SK-N-SH (cell line): ENCODE results near the gene MIXL1. TPM values are rescaled to one million over a fixed set of nuclear protein-coding genes. Genes with fewer than 3 reads are reported as not detected.
"Not testable (repeated sequence)": the region's sequence is repeated elsewhere in the genome, so short reads cannot be mapped to it uniquely, and the experiment has no call there.

Experiments
- CTCF ChIA-PET: fragments of 300-600, 350-600 bp; formaldehyde crosslinking; extraction: SDS; loops from one replicate; lab custom pipeline; 2021; lab: Yijun Ruan, JAX
- POLR2A ChIA-PET: fragments of 350-600 bp; sonication (Branson Sonifier 250); formaldehyde crosslinking; extraction: SDS; loops from one replicate; lab custom pipeline; 2020; ENCODE audit warnings: antibody characterized with exemption, inconsistent platforms; lab: Yijun Ruan, JAX
- DNase-seq: peaks from one replicate; pipeline ENCODE4 v3.0.0; 2012
- H2AFZ ChIP-seq: fragments of 200-600 bp; sonication (generic); 2 replicates; pipeline ENCODE4 v1.8.1; 2016; ENCODE audit warnings: antibody characterized with exemption, mild to moderate bottlenecking, low read depth
- H3F3A ChIP-seq: fragments of 200-600 bp; sonication (generic); replicated peaks from 2 replicates; pipeline ENCODE3; 2016; ENCODE audit warnings: antibody characterized with exemption, mild to moderate bottlenecking; ENCODE audit not compliant: insufficient read depth
- H3K27ac ChIP-seq, 2 experiments: fragments of 200-500 bp in 1 of 2; fragments of 200-600 bp in 1 of 2; sonication (Bioruptor generic) in 1 of 2; sonication (generic), shearing (Covaris generic) in 1 of 2; 2 replicates each; pipeline versions ENCODE4 v1.5.1 to v1.6.1; 2014 to 2016; ENCODE audit warnings: low read depth in 2 of 2, inconsistent platforms in 1 of 2, low read length in 1 of 2, mild to moderate bottlenecking in 1 of 2, mixed read lengths in 1 of 2
- H3K27me3 ChIP-seq: fragments of 200-600 bp; sonication (generic), shearing (Covaris generic); 2 replicates; pipeline ENCODE4 v1.6.1; 2016; ENCODE audit warnings: mixed run types; ENCODE audit not compliant: insufficient read depth
- H3K36me3 ChIP-seq, 2 experiments: fragments of 200-500 bp in 1 of 2; fragments of 200-600 bp in 1 of 2; sonication (Bioruptor generic) in 1 of 2; sonication (generic) in 1 of 2; replicated peaks in 1 of 2; 2 replicates each; pipeline versions ENCODE3 to v1.5.1; 2014 to 2016; ENCODE audit warnings: low read length in 1 of 2, mild to moderate bottlenecking in 1 of 2; ENCODE audit not compliant: insufficient read depth in 2 of 2, control insufficient read depth in 1 of 2
- H3K4me1 ChIP-seq, 2 experiments: fragments of 200-500 bp in 1 of 2; fragments of 200-600 bp in 1 of 2; sonication (Bioruptor generic) in 1 of 2; sonication (generic), shearing (Covaris generic) in 1 of 2; 2 replicates each; pipeline versions ENCODE4 v1.5.1 to v1.6.1; 2014 to 2016; ENCODE audit warnings: low read depth in 1 of 2, low read length in 1 of 2, mixed run types in 1 of 2; ENCODE audit not compliant: insufficient read depth in 2 of 2, control insufficient read depth in 1 of 2
- H3K4me2 ChIP-seq: fragments of 200-600 bp; sonication (generic), shearing (Covaris generic); 2 replicates; pipeline ENCODE4 v1.6.1; 2017; ENCODE audit warnings: mixed run types
- H3K4me3 ChIP-seq, 2 experiments: fragments of 200-500 bp in 1 of 2; fragments of 200-600 bp in 1 of 2; sonication (Bioruptor generic) in 1 of 2; sonication (generic), shearing (Covaris generic) in 1 of 2; 2 replicates each; pipeline versions ENCODE4 v1.5.1 to v1.8.1; 2014 to 2016; ENCODE audit warnings: low read depth in 2 of 2, inconsistent platforms in 1 of 2, low read length in 1 of 2, mild to moderate bottlenecking in 1 of 2, mixed read lengths in 1 of 2, moderate library complexity in 1 of 2
- H3K79me2 ChIP-seq: fragments of 200-600 bp; sonication (generic); 2 replicates; pipeline ENCODE4 v1.8.1; 2017; ENCODE audit warnings: mild to moderate bottlenecking; ENCODE audit not compliant: insufficient read depth
- H3K9ac ChIP-seq: fragments of 200-600 bp; sonication (generic); 2 replicates; pipeline ENCODE4 v1.6.1; 2017; ENCODE audit warnings: mixed run types
- H3K9me2 ChIP-seq: fragments of 200-600 bp; sonication (generic); 2 replicates; pipeline ENCODE4 v1.6.1; 2017; ENCODE audit warnings: mixed run types
- H3K9me3 ChIP-seq: fragments of 200-600 bp; sonication (generic); 2 replicates; pipeline ENCODE4 v1.6.1; 2017; ENCODE audit warnings: mixed run types, mild to moderate bottlenecking, moderate library complexity
- H4K20me1 ChIP-seq: fragments of 200-600 bp; sonication (generic); 2 replicates; pipeline ENCODE4 v1.6.1; 2017; ENCODE audit warnings: mild to moderate bottlenecking, mixed run types; ENCODE audit not compliant: insufficient read depth
- FOXJ3 ChIP-seq: sonication (generic); formaldehyde crosslinking; IDR thresholded peaks from 2 replicates; pipeline ENCODE4 v1.5.1; 2020; ENCODE audit warnings: mild to moderate bottlenecking, missing genetic modification reagents
- FOXM1 ChIP-seq: IDR thresholded peaks from 2 replicates; pipeline ENCODE4 v1.4.0; 2012; ENCODE audit warnings: low read depth, mild to moderate bottlenecking
- GABPA ChIP-seq: IDR thresholded peaks from 2 replicates; pipeline ENCODE4 v1.4.0; 2012; ENCODE audit warnings: low read depth, mild to moderate bottlenecking
- JUND ChIP-seq: IDR thresholded peaks from 2 replicates; pipeline ENCODE4 v1.4.0; 2012
- NRF1 ChIP-seq: IDR thresholded peaks from 2 replicates; pipeline ENCODE4 v1.6.1; 2012; ENCODE audit warnings: low read depth, mild to moderate bottlenecking, low read length
- PBX3 ChIP-seq: IDR thresholded peaks from 2 replicates; pipeline ENCODE4; 2012
- RAD21 ChIP-seq: IDR thresholded peaks from 2 replicates; pipeline ENCODE4 v1.6.1; 2012; ENCODE audit warnings: mild to moderate bottlenecking, low read length
- RCOR1 ChIP-seq: fragments of 150-350 bp; IDR thresholded peaks from 2 replicates; pipeline ENCODE4 v1.6.1; 2017; ENCODE audit warnings: antibody characterized with exemption, low read length
- REST ChIP-seq: IDR thresholded peaks from 2 replicates; pipeline ENCODE4 v1.6.1; 2012; ENCODE audit warnings: mild to moderate bottlenecking, low read depth, low read length, moderate library complexity
- RFX5 ChIP-seq: IDR thresholded peaks from 2 replicates; pipeline ENCODE4 v1.6.1; 2012; ENCODE audit warnings: mild to moderate bottlenecking, improper control_type of control experiment, low read length
- USF2 ChIP-seq: fragments of 150-350 bp; IDR thresholded peaks from 2 replicates; pipeline ENCODE4 v1.6.1; 2017; ENCODE audit warnings: antibody characterized with exemption, low read length, low read depth, borderline replicate concordance
- WGBS: methylation state at CpG from one replicate; pipeline ENCODE4 v1.1.6; 2017; ENCODE audit warnings: low lambda C conversion rate; 5-methylcytosine and 5-hydroxymethylcytosine counted together
- polyA plus RNA-seq, 3 experiments: library from polyadenylated mRNA; depleted of rRNA; stranded (reverse); fragments of >200 nt; gene quantifications; 2 replicates each; pipeline ENCODE4 v1.2.3, GENCODE V29; 2012
- TF ChIP-seq, protein P1 (sequence below): fragments of 200-600 bp; sonication (generic); IDR thresholded peaks from 2 replicates; pipeline ENCODE4 v1.6.1; 2017; ENCODE audit warnings: antibody characterized with exemption, mild to moderate bottlenecking, moderate library complexity
- TF ChIP-seq, protein P2 (sequence below): IDR thresholded peaks from 2 replicates; pipeline ENCODE4 v1.4.0; 2012; ENCODE audit warnings: low read depth, borderline replicate concordance

MIXL1 gene
- polyA plus RNA-seq, 1 of the 3 experiments (the other 2 are of a cell fraction) = 0.03 TPM

- Histone ChIP-seq H3K9me2 (no peaks in the 10 kb centered on the region), H3K27me3 (no peaks in the 10 kb centered on the region; the same call in 1 of the 2 replicates), H4K20me1 (no peaks in the 10 kb centered on the region), H3K79me2 (no peaks in the 10 kb centered on the region), H3F3A (peaks cover 2% of the 10 kb centered on the region), H2AFZ (no peak overlapping the region), H3K9me3 (no peaks in the 10 kb centered on the region), H3K4me2 (no peak overlapping the region), H3K27ac (no peak overlapping the region), H3K4me1 (no peaks in the 10 kb centered on the region), H3K36me3 (no peaks in the 10 kb centered on the region), H3K9ac (no peak overlapping the region), H3K4me3 (no peak overlapping the region)
- no peak for DNase-seq
- CTCF ChIA-PET = interaction anchor here (0.6 to 7.7 kb wide), 6 partner anchors 26 to 202 kb away, joined by 3 to 126 read pairs (median 4); no protein-coding TSS in a partner anchor
- POLR2A ChIA-PET = no interaction called here
- TF ChIP-seq PBX3 (no peak), FOXJ3 (CRISPR knock-in tag) (no peak), REST (no peak), JUND (no peak), RCOR1 (no peak), RFX5 (no peak), GABPA (no peak), FOXM1 (no peak), RAD21 (no peak), USF2 (no peak), NRF1 (no peak)
- TF ChIP-seq, protein P1, sequence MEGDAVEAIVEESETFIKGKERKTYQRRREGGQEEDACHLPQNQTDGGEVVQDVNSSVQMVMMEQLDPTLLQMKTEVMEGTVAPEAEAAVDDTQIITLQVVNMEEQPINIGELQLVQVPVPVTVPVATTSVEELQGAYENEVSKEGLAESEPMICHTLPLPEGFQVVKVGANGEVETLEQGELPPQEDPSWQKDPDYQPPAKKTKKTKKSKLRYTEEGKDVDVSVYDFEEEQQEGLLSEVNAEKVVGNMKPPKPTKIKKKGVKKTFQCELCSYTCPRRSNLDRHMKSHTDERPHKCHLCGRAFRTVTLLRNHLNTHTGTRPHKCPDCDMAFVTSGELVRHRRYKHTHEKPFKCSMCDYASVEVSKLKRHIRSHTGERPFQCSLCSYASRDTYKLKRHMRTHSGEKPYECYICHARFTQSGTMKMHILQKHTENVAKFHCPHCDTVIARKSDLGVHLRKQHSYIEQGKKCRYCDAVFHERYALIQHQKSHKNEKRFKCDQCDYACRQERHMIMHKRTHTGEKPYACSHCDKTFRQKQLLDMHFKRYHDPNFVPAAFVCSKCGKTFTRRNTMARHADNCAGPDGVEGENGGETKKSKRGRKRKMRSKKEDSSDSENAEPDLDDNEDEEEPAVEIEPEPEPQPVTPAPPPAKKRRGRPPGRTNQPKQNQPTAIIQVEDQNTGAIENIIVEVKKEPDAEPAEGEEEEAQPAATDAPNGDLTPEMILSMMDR = no peak
- TF ChIP-seq, protein P2, sequence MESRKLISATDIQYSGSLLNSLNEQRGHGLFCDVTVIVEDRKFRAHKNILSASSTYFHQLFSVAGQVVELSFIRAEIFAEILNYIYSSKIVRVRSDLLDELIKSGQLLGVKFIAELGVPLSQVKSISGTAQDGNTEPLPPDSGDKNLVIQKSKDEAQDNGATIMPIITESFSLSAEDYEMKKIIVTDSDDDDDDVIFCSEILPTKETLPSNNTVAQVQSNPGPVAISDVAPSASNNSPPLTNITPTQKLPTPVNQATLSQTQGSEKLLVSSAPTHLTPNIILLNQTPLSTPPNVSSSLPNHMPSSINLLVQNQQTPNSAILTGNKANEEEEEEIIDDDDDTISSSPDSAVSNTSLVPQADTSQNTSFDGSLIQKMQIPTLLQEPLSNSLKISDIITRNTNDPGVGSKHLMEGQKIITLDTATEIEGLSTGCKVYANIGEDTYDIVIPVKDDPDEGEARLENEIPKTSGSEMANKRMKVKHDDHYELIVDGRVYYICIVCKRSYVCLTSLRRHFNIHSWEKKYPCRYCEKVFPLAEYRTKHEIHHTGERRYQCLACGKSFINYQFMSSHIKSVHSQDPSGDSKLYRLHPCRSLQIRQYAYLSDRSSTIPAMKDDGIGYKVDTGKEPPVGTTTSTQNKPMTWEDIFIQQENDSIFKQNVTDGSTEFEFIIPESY = no peak
- WGBS = 91% methylated on average over 3 of the region's 3 CpGs
Measured at GRCh38 chr1:226202246-226202645, 21.2 kb upstream of the MIXL1 start.

GRCh38 chr1:226202666-226203065 is 20.8 kb upstream of the MIXL1 start:
- H3K9me2 ChIP-seq, H3K27ac ChIP-seq, H2AFZ ChIP-seq, DNase-seq, H3K9ac ChIP-seq, H3K4me2 ChIP-seq, H3K79me2 ChIP-seq, H3K27me3 ChIP-seq, H4K20me1 ChIP-seq, H3K9me3 ChIP-seq, H3F3A ChIP-seq, POLR2A ChIA-PET, H3K36me3 ChIP-seq, H3K4me3 ChIP-seq, H3K4me1 ChIP-seq: not testable (repeated sequence)
- WGBS = 86% methylated on average over 6 of the region's 6 CpGs
- CTCF ChIA-PET = interaction anchor here (0.6 to 7.7 kb wide), 7 partner anchors 26 to 945 kb away, joined by 3 to 126 read pairs (median 3); no protein-coding TSS in a partner anchor
